Epidermal melanocyte (primary cell): ENCODE data around the gene EIF1B.

Source experiments
- DNase-seq: peaks from one replicate; pipeline ENCODE4 v3.0.0; 2011; ENCODE audit warnings: low spot score; ENCODE audit not compliant: insufficient read length

EIF1B gene

GRCh38 chr3:40340541-40341170 is 31.1 kb downstream of the EIF1B start:
- no peak for DNase-seq

DNA sequence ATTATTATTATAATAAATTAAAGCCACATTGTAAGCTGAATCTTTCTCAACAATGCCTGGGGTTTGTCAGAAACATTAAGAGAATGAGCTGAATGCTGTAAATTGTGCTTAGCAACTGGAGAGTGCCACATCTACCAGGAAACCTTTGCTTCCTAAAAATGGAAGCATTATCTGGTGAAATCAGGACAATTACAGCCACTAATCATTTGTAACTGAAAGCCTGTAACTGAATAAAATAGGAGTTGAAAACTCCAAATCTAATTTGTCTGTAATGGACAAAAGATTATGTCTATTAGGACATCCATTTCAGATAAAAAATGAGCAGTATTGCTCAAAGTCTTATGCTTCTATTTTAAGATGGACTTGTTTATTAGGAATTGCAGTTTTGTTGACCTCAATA is 32.2 kb downstream of the EIF1B start:
- DNase-seq, result no peak

- no peak for DNase-seq
Measured at GRCh38 chr3:40350529-40350928, 41.0 kb downstream of the EIF1B start.

DNA sequence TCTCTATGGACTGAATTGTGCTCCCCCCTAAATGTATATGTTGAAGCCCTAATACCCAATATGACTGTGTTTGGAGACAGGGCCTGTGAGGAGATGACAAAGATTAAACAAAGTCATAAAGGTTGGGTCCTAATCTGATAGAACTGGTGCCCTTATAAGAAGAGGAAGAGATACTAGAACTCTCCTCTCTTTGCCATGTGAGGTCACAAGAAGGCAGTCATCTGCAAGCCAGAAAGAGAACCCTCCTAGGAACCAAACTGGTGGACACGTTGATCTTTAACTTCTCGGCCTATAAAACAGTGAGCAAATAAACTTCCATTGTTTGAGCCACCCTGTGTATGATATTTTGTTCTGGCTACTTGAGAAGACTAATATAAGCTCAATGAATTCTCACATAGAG is 45.9 kb downstream of the EIF1B start:
- no peak for DNase-seq

DNA sequence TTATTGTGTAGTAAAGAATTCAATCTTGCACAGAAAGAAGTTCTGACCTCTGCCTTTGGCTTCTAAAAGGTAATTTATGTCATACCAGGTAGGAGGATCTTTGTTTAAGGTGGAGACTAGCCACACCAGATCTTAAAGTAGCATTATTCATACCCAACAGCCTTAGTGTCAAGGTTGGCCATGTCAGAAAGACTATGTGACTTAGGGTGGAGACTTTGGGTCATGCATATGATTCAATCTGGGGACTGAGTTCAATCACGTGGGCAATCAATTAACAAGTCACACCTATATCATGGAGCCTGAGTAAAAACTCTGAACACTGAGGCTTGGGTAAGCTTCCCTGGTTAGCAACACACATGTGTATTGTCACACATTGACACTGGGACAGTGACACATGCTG is 48.9 kb downstream of the EIF1B start:
- no peak for DNase-seq
